NCI-H460 (cell line): ENCODE measurements around the gene STK4. TPM values are rescaled to one million over a fixed set of nuclear protein-coding genes. Genes with fewer than 3 reads are reported as not detected.

Source experiments
- DNase-seq: peaks from one replicate; pipeline ENCODE4 v3.0.0-alpha.2; 2016; ENCODE audit warnings: low read depth; ENCODE audit errors: extremely low read depth
- total RNA-seq: library from RNA; depleted of rRNA; stranded (reverse); fragments of >200 nt; shearing (Covaris generic); gene quantifications from 2 replicates; pipeline ENCODE4 v1.2.3, GENCODE V29; 2014

The STK4 gene
- total RNA-seq, 1 experiment from 2014 or later, result 42.4 TPM

- DNase-seq, result no peak
Observed at GRCh38 chr20:44952731-44953130, 13.6 kb upstream of the STK4 start.

- DNase-seq, result no peak
Observed at GRCh38 chr20:44954211-44954610, 12.1 kb upstream of the STK4 start.

GRCh38 chr20:44955270-44955669 lies 11.0 kb upstream of the STK4 start:
- DNase-seq, result no peak

GRCh38 chr20:44956410-44956809 lies 9.9 kb upstream of the STK4 start:
- DNase-seq, result no peak

- no peak for DNase-seq
Observed at GRCh38 chr20:44958276-44958675, 8.0 kb upstream of the STK4 start.

GRCh38 chr20:44959082-44959637 lies 7.2 kb upstream of the STK4 start:
- no peak for DNase-seq

- DNase-seq, result no peak
Observed at GRCh38 chr20:44959638-44960102, 6.6 kb upstream of the STK4 start.

GRCh38 chr20:44960103-44960852 lies 6.0 kb upstream of the STK4 start, which contains the start of gene TOMM34:
Gene TOMM34 (minus strand): TSS chr20:44960397. CDS start chr20:44960333, 64 bp downstream.
- peak; percentile 91 for DNase-seq

GRCh38 chr20:44961011-44961869 lies 5.1 kb upstream of the STK4 start:
- no peak for DNase-seq

- no peak for DNase-seq
Observed at GRCh38 chr20:44961870-44962267, 4.4 kb upstream of the STK4 start.

GRCh38 chr20:44962483-44962882 lies 3.8 kb upstream of the STK4 start:
- DNase-seq, result no peak

GRCh38 chr20:44963325-44964215 lies 2.7 kb upstream of the STK4 start:
- no peak for DNase-seq

- no peak for DNase-seq
Observed at GRCh38 chr20:44965651-44966029, 672 bp upstream of the STK4 start.

- no peak for DNase-seq
Observed at GRCh38 chr20:44967207-44967807, 995 bp downstream of the STK4 start.

- DNase-seq, result no peak
Observed at GRCh38 chr20:44969300-44969894, 3.1 kb downstream of the STK4 start.

GRCh38 chr20:44970243-44970757 lies 4.0 kb downstream of the STK4 start:
- DNase-seq, result no peak

- no peak for DNase-seq
Observed at GRCh38 chr20:44973053-44973452, 6.7 kb downstream of the STK4 start.

- no peak for DNase-seq
Observed at GRCh38 chr20:44976698-44977097, 10.4 kb downstream of the STK4 start.

GRCh38 chr20:44979090-44979621 lies 12.8 kb downstream of the STK4 start:
- DNase-seq, result no peak
